GM12865 (cell line): ENCODE data around the gene FBXO5.
"Not testable (repeated sequence)": the region's sequence is repeated elsewhere in the genome, so short reads cannot be mapped to it uniquely, and the experiment has no call there.

Experiments
- DNase-seq: peaks from one replicate; pipeline ENCODE4 v3.0.0; 2010; ENCODE audit warnings: low read depth
- H3K4me3 ChIP-seq: 2 replicates; pipeline ENCODE4 v1.5.1; 2011; ENCODE audit warnings: mild to moderate bottlenecking, low read depth, low read length, control low read depth
- CTCF ChIP-seq: IDR thresholded peaks from 2 replicates; pipeline ENCODE4 v1.5.1; 2011; ENCODE audit warnings: low read length, control low read depth, low read depth, inconsistent platforms; ENCODE audit not compliant: insufficient read depth; ENCODE audit errors: missing control alignments

FBXO5 gene

GRCh38 chr6:152993431-152993830, 10.6 kb upstream of the FBXO5 start:
- DNase-seq: no peak
- TF ChIP-seq CTCF: peak; percentile 4
- H3K4me3 ChIP-seq: no peak overlapping the region

GRCh38 chr6:152986978-152987377, 4.1 kb upstream of the FBXO5 start:
- TF ChIP-seq CTCF: no peak
- DNase-seq: no peak

GRCh38 chr6:152985300-152985699, 2.5 kb upstream of the FBXO5 start:
- peak overlapping the region; percentile 100 for H3K4me3 ChIP-seq
- not testable (repeated sequence) for DNase-seq

More at GRCh38 chr6:152986978-152987377, 4.1 kb upstream of the FBXO5 start:
- no peak overlapping the region for H3K4me3 ChIP-seq

GRCh38 chr6:152984513-152984872, 1.7 kb upstream of the FBXO5 start:
- DNase-seq: peak; percentile 66
- TF ChIP-seq CTCF: no peak
- peak overlapping the region; percentile 100 for H3K4me3 ChIP-seq

GRCh38 chr6:152983637-152984512, 1.0 kb upstream of the FBXO5 start:
- peak; percentile 97 for DNase-seq
- TF ChIP-seq CTCF: no peak

GRCh38 chr6:152981989-152982903, 595 bp downstream of the FBXO5 start:
- TF ChIP-seq CTCF: no peak
- peak; percentile 42 for DNase-seq
- peak overlapping the region; percentile 94 for H3K4me3 ChIP-seq

More at GRCh38 chr6:152983637-152984512, 1.0 kb upstream of the FBXO5 start:
- H3K4me3 ChIP-seq: peak overlapping the region; percentile 100

- peak overlapping the region; percentile 94 for H3K4me3 ChIP-seq
- TF ChIP-seq CTCF: no peak
- no peak for DNase-seq
Measured at GRCh38 chr6:152981219-152981618, 1.6 kb downstream of the FBXO5 start.
